T-cell (primary cell): ENCODE data around the gene WNT1. TPM values are rescaled to one million over a fixed set of nuclear protein-coding genes. Genes with fewer than 3 reads are reported as not detected.

ENCODE experiments used
- ATAC-seq, 4 experiments: fragments of 200-7000 bp in 3 of 4; fragments of 150-1000 bp in 1 of 4; cut with Tn5 transposase; replicated peaks in 1 of 4; 1 replicate in 3 of 4; 2 replicates in 1 of 4; pipeline ENCODE4 v1.10.0; 2021; ENCODE audit warnings: moderate library complexity in 3 of 4, mild to moderate bottlenecking in 2 of 4, moderate number of reproducible peaks in 1 of 4
- CTCF ChIA-PET, 2 donors: fragments of 300-600 bp; sonication (Branson Sonifier 250); formaldehyde crosslinking; loops; one replicate each; lab custom pipeline; 2022; ENCODE audit warnings: antibody characterized with exemption in 2 of 2; lab: Charles Lee
- POLR2A ChIA-PET, 2 donors: fragments of 300-600 bp; sonication (Branson Sonifier 250); formaldehyde crosslinking; loops; one replicate each; lab custom pipeline; 2022; ENCODE audit warnings: antibody characterized with exemption in 2 of 2; lab: Charles Lee
- DNase-seq, 35 experiments: peaks; one replicate each; pipeline versions ENCODE4 v3.0.0 to v3.0.0-alpha.2; 2013 to 2023
- H3K27ac ChIP-seq: one replicate; pipeline ENCODE4 v1.5.1; 2013; ENCODE audit warnings: low read length
- H3K27me3 ChIP-seq, 2 experiments: replicated peaks in 1 of 2; 1 replicate in 1 of 2; 2 replicates in 1 of 2; pipeline versions ENCODE4 v1.6.1 to v1.7.0; 2013; ENCODE audit warnings: low read length in 1 of 2, mixed read lengths in 1 of 2; ENCODE audit not compliant: control insufficient read depth in 2 of 2, insufficient read depth in 2 of 2; ENCODE audit errors: extremely low read depth in 1 of 2
- H3K36me3 ChIP-seq, 2 donors: 1 replicate in 1 of 2; 2 replicates in 1 of 2; pipeline versions ENCODE4 v1.6.1 to v1.7.0; 2013; ENCODE audit warnings: low read length in 1 of 2; ENCODE audit not compliant: control insufficient read depth in 2 of 2, insufficient read depth in 1 of 2; ENCODE audit errors: extremely low read depth in 1 of 2
- H3K4me1 ChIP-seq, 2 experiments: 1 replicate in 1 of 2; 2 replicates in 1 of 2; pipeline versions ENCODE4 v1.6.1 to v1.7.0; 2013; ENCODE audit warnings: low read length in 2 of 2, mixed read lengths in 1 of 2; ENCODE audit not compliant: insufficient read depth in 2 of 2, control insufficient read depth in 1 of 2; ENCODE audit errors: extremely low read depth in 1 of 2
- H3K4me3 ChIP-seq, 2 donors: 1 replicate in 1 of 2; 2 replicates in 1 of 2; pipeline versions ENCODE4 v1.5.1 to v1.7.0; 2013; ENCODE audit warnings: mild to moderate bottlenecking in 2 of 2, low read length in 1 of 2, moderate library complexity in 1 of 2; ENCODE audit not compliant: control insufficient read depth in 1 of 2; ENCODE audit errors: extremely low read depth in 1 of 2
- H3K9me3 ChIP-seq: 2 replicates; pipeline ENCODE4 v1.7.0; 2013
- H3K27ac Mint-ChIP-seq, 2 donors: one replicate each; pipeline ENCODE4 v1.8.0; 2020 to 2021; ENCODE audit warnings: mild to moderate bottlenecking in 2 of 2, mixed read lengths in 2 of 2
- H3K27me3 Mint-ChIP-seq, 2 donors: one replicate each; pipeline ENCODE4 v1.8.0; 2021 to 2022; ENCODE audit warnings: mixed read lengths in 2 of 2
- H3K36me3 Mint-ChIP-seq: one replicate; pipeline ENCODE4 v1.8.0; 2021; ENCODE audit warnings: mixed read lengths
- H3K4me1 Mint-ChIP-seq, 3 donors: one replicate each; pipeline ENCODE4 v1.8.0; 2020 to 2022; ENCODE audit warnings: mixed read lengths in 3 of 3, mild to moderate bottlenecking in 1 of 3
- H3K4me3 Mint-ChIP-seq, 3 donors: one replicate each; pipeline ENCODE4 v1.8.0; 2020 to 2022; ENCODE audit warnings: mild to moderate bottlenecking in 3 of 3, mixed read lengths in 3 of 3, moderate library complexity in 3 of 3
- H3K9me3 Mint-ChIP-seq, 3 donors: one replicate each; pipeline ENCODE4 v1.8.0; 2020 to 2022; ENCODE audit warnings: mixed read lengths in 3 of 3
- WGBS: methylation state at CpG from one replicate; pipeline ENCODE4 v1.1.5; 2013; ENCODE audit warnings: missing lambda C conversion rate; ENCODE audit not compliant: insufficient coverage; 5-methylcytosine and 5-hydroxymethylcytosine counted together
- total RNA-seq, 35 experiments: library from RNA in 6 of 35; stranded (reverse) in 6 of 35; fragments of 120-200 nt in 1 of 35; gene quantifications; one replicate each; pipeline versions ENCODE4 v1.2.1 to v1.2.4 and lab custom pipeline; 2013 to 2026

Gene WNT1
- total RNA-seq (1 to 10 TPM in 2 of 5 donors, under 1 TPM in 3; 0.47 to 2.6 (median 0.85) TPM), total RNA-seq (lab: John Stamatoyannopoulos, UW) (0 to 4.8 (median 0.51) reads per million in 29 experiments)
- total RNA-seq (2013): 0.28 TPM

GRCh38 chr12:48978291-48978740, at the start of gene WNT1:
Gene WNT1 (plus strand): TSS chr12:48978322. CDS start chr12:48978651, 329 bp downstream.
- H3K4me3 Mint-ChIP-seq: peak within 1 kb of the TSS; percentile 82 to 86 (median 85)
- ChIA-PET POLR2A (interaction anchor here in 1 of 2 donors (0.6 kb wide), 2 partner anchors 87 to 438 kb away, joined by 3 read pairs; no protein-coding TSS in a partner anchor), CTCF (interaction anchor here (0.6 to 4.9 kb wide), 18 partner anchors 10 to 126 kb away, joined by 3 to 55 read pairs (median 4); partner anchors contain the start of genes ARF3 (in 2 of the 2), DDX23 (in 1 of the 2) and FKBP11 (in 1 of the 2))
- H3K27ac Mint-ChIP-seq: peak within 1 kb of the TSS; percentile 39 to 62
- no peaks in the 10 kb centered on the region for H3K36me3 ChIP-seq
- DNase-seq (peak in 5 of 35 experiments; percentile 8 to 44 (median 24)), ATAC-seq (peak in 3 of 4 experiments; percentile 2 to 8 (median 3))
- no peaks in the 10 kb centered on the region for H3K36me3 Mint-ChIP-seq
- peaks cover 18 to 26% of the 10 kb centered on the region in 2 donors for H3K27me3 Mint-ChIP-seq
- peak within 1 kb of the TSS; percentile 72 for H3K27ac ChIP-seq
- peak within 1 kb of the TSS; percentile 56 to 81 for H3K4me3 ChIP-seq
- peaks cover 42 to 55% (median 52%) of the 10 kb centered on the region in 3 donors for H3K4me1 Mint-ChIP-seq
- H3K27me3 ChIP-seq: peaks cover 10 to 52% of the 10 kb centered on the region in 2 experiments
- no peaks in the 10 kb centered on the region for H3K9me3 ChIP-seq
- WGBS: 2% methylated on average over 45 of the region's 45 CpGs
- H3K4me1 ChIP-seq: peaks cover 20 to 60% of the 10 kb centered on the region in 2 experiments
- H3K9me3 Mint-ChIP-seq: no peaks in the 10 kb centered on the region

GRCh38 chr12:48929551-48929950, 48.6 kb upstream of the WNT1 start:
- Mint-ChIP-seq H3K27me3 (no peaks in the 10 kb centered on the region), H3K9me3 (no peaks in the 10 kb centered on the region), H3K36me3 (peaks cover 19% of the 10 kb centered on the region), H3K27ac (peak overlapping the region in 1 of 2 donors; percentile 24), H3K4me3 (no peak overlapping the region), H3K4me1 (peaks cover 30 to 50% (median 43%) of the 10 kb centered on the region in 3 donors)
- ATAC-seq: no peak
- POLR2A ChIA-PET: no interaction called here
- 100% methylated on average over 1 of the region's 1 CpG for WGBS
- peaks cover 0 to 19% of the 10 kb centered on the region in 2 donors for H3K36me3 ChIP-seq
- H3K27me3 ChIP-seq: no peaks in the 10 kb centered on the region
- H3K4me1 ChIP-seq: peaks cover 4 to 46% of the 10 kb centered on the region in 2 experiments
- H3K4me3 ChIP-seq: no peak overlapping the region
- CTCF ChIA-PET: interaction anchor here in 1 of 2 donors (1.6 kb wide), 1 partner anchor 26 kb away, joined by 9 read pairs; a partner anchor contains a TSS
- H3K9me3 ChIP-seq: no peaks in the 10 kb centered on the region
- no peak overlapping the region for H3K27ac ChIP-seq
- no peak for DNase-seq

- Histone ChIP-seq H3K9me3 (no peaks in the 10 kb centered on the region), H3K27ac (no peak overlapping the region), H3K27me3 (no peaks in the 10 kb centered on the region), H3K4me3 (no peak overlapping the region), H3K36me3 (peaks cover 0 to 19% of the 10 kb centered on the region in 2 donors), H3K4me1 (peaks cover 4 to 51% of the 10 kb centered on the region in 2 experiments)
- no peak for ATAC-seq
- Mint-ChIP-seq H3K4me3 (no peak overlapping the region), H3K27me3 (no peaks in the 10 kb centered on the region), H3K27ac (peak overlapping the region; percentile 2 to 37), H3K4me1 (peaks cover 33 to 54% (median 44%) of the 10 kb centered on the region in 3 donors), H3K36me3 (peaks cover 21% of the 10 kb centered on the region), H3K9me3 (no peaks in the 10 kb centered on the region)
- DNase-seq: no peak
- 33% methylated on average over 1 of the region's 4 CpGs for WGBS
- ChIA-PET CTCF (interaction anchor here (0.6 to 1.6 kb wide), 6 partner anchors 21 to 78 kb away, joined by 3 to 9 read pairs (median 4); a partner anchor contains a TSS), POLR2A (interaction anchor here in 1 of 2 donors (0.6 kb wide), 1 partner anchor 74 kb away, joined by 4 read pairs; no protein-coding TSS in a partner anchor)
These were observed 47.6 kb upstream of the WNT1 start for GRCh38 chr12:48930475-48930874.

GRCh38 chr12:48932878-48933277, 45.2 kb upstream of the WNT1 start:
- Histone ChIP-seq H3K36me3 (peaks cover 5 to 20% of the 10 kb centered on the region in 2 donors), H3K4me3 (peak overlapping the region in 1 of 2 donors; percentile 17), H3K4me1 (peaks cover 2 to 52% of the 10 kb centered on the region in 2 experiments), H3K27me3 (no peaks in the 10 kb centered on the region), H3K27ac (peak overlapping the region; percentile 94), H3K9me3 (no peaks in the 10 kb centered on the region)
- H3K4me1 Mint-ChIP-seq: peaks cover 29 to 50% (median 41%) of the 10 kb centered on the region in 3 donors
- 15% methylated on average over 2 of the region's 2 CpGs for WGBS
- peak overlapping the region; percentile 23 to 68 (median 62) for H3K4me3 Mint-ChIP-seq
- CTCF ChIA-PET: interaction anchor here (0.7 to 4.1 kb wide), 5 partner anchors 8 to 80 kb away, joined by 3 to 37 read pairs (median 8); partner anchors contain the start of genes DDX23 (in 1 of the 2) and FKBP11 (in 1 of the 2)
- H3K27ac Mint-ChIP-seq: peak overlapping the region; percentile 92 to 95
- H3K36me3 Mint-ChIP-seq: peaks cover 31% of the 10 kb centered on the region
- H3K27me3 Mint-ChIP-seq: no peaks in the 10 kb centered on the region
- DNase-seq (peak in 2 of 35 experiments; percentile 20 to 25), ATAC-seq (peak in 1 of 4 experiments; percentile 52)
- H3K9me3 Mint-ChIP-seq: no peaks in the 10 kb centered on the region
- POLR2A ChIA-PET: interaction anchor here in 1 of 2 donors (0.6 kb wide), 2 partner anchors 29 to 56 kb away, joined by 3 read pairs; a partner anchor contains a TSS

- Histone ChIP-seq H3K4me1 (peaks cover 2 to 52% of the 10 kb centered on the region in 2 experiments), H3K27ac (peak overlapping the region; percentile 94), H3K4me3 (peak overlapping the region in 1 of 2 donors; percentile 19), H3K36me3 (peaks cover 5 to 28% of the 10 kb centered on the region in 2 donors), H3K27me3 (no peaks in the 10 kb centered on the region), H3K9me3 (no peaks in the 10 kb centered on the region)
- peak overlapping the region; percentile 41 to 68 (median 62) for H3K4me3 Mint-ChIP-seq
- no peaks in the 10 kb centered on the region for H3K9me3 Mint-ChIP-seq
- H3K4me1 Mint-ChIP-seq: peaks cover 29 to 50% (median 41%) of the 10 kb centered on the region in 3 donors
- ATAC-seq: peak; percentile 63 to 89 (median 78)
- peak in 30 of 35 experiments; percentile 14 to 75 (median 40) for DNase-seq
- POLR2A ChIA-PET: interaction anchor here (0.6 to 1.0 kb wide), 7 partner anchors 8 to 82 kb away, joined by 3 to 8 read pairs (median 3); partner anchors contain the start of gene DDX23 (in 1 of the 2)
- peak overlapping the region; percentile 92 to 95 for H3K27ac Mint-ChIP-seq
- CTCF ChIA-PET: interaction anchor here (0.6 to 4.1 kb wide), 10 partner anchors 8 to 80 kb away, joined by 3 to 37 read pairs (median 3); partner anchors contain the start of genes ARF3 (in 1 of the 2), DDX23 (in 1 of the 2) and FKBP11 (in 1 of the 2)
- WGBS: 71% methylated on average over 6 of the region's 9 CpGs
- H3K36me3 Mint-ChIP-seq: peaks cover 34% of the 10 kb centered on the region
- no peaks in the 10 kb centered on the region for H3K27me3 Mint-ChIP-seq
These were observed 44.3 kb upstream of the WNT1 start for GRCh38 chr12:48933664-48934311.
